ENCODE data around the gene NTN5.

NTN5 gene

GRCh38 chr19:48671446-48671995, 1.3 kb downstream of the NTN5 start:
- Histone ChIP-seq H3K9ac (ENCODE audit: low read length in 5 of 5) (no peak overlapping the region), H3K27ac (ENCODE audit: low read depth, low read length) (no peak overlapping the region), H3K4me3 (ENCODE audit: low read depth in 1 of 5, low read length in 5 of 5) (no peak overlapping the region), H3K4me1 (ENCODE audit: control insufficient read depth in 5 of 5, insufficient read depth in 5 of 5, low read length in 5 of 5) (peaks cover 1 to 10% (median 7%) of the 10 kb centered on the region in 5 donors), H3K27me3 (ENCODE audit: control insufficient read depth in 5 of 5, insufficient read depth in 4 of 5, low read length in 5 of 5) (peaks cover 0 to 2% (median 0%) of the 10 kb centered on the region in 5 donors), H3K36me3 (ENCODE audit: control insufficient read depth in 5 of 5, insufficient read depth in 5 of 5, low read length in 5 of 5) (no peaks in the 10 kb centered on the region), H3K9me3 (ENCODE audit: control insufficient read depth in 5 of 5, low read length in 5 of 5) (no peaks in the 10 kb centered on the region)

DNA sequence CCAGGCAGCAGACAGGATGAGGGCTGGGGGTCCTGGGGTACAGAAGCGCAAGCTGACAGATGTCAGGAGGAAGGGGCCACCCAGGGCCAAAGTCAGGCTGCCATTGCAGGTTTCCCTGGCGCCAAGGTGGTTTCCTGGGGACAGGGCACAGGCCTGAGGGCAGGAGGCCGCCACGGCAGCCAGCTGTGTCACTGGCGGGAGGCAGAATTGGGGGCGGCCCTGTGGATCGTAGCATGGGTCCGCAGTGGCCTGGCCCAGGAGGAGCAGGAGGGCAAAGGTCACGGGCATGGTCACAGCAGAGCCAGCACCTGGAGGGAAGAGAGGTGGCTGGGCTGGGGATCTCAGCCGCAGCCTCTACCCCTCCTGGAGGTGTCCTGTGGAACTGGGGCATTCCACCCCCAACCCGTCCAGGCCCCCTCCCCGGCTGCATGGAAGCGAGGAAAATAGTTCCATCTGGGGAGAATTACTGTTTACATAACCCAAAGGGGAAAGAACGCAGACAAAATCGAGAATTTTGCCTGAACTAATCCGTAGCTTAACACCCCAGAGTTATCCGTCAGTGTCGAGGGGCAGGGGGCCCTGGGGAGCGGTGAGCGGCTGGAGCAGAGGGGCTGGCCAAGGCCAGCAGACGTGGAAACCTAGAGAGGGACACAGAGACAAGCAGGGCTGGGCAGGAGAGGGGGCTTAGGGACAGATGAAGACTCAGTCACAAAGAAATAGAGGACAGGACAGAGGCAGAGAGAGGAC, 1.9 kb downstream of the NTN5 start:
- H3K27ac ChIP-seq (ENCODE audit: low read depth, low read length), result no peak overlapping the region
- H3K9ac ChIP-seq (ENCODE audit: low read length in 5 of 5), result no peak overlapping the region
- no peak overlapping the region for H3K4me3 ChIP-seq (ENCODE audit: low read depth in 1 of 5, low read length in 5 of 5)
- no peaks in the 10 kb centered on the region for H3K9me3 ChIP-seq (ENCODE audit: control insufficient read depth in 5 of 5, low read length in 5 of 5)
- peaks cover 0 to 2% (median 0%) of the 10 kb centered on the region in 5 donors for H3K27me3 ChIP-seq (ENCODE audit: control insufficient read depth in 5 of 5, insufficient read depth in 4 of 5, low read length in 5 of 5)
- H3K4me1 ChIP-seq (ENCODE audit: control insufficient read depth in 5 of 5, insufficient read depth in 5 of 5, low read length in 5 of 5), result peaks cover 1 to 9% (median 7%) of the 10 kb centered on the region in 5 donors
- no peaks in the 10 kb centered on the region for H3K36me3 ChIP-seq (ENCODE audit: control insufficient read depth in 5 of 5, insufficient read depth in 5 of 5, low read length in 5 of 5)

DNA sequence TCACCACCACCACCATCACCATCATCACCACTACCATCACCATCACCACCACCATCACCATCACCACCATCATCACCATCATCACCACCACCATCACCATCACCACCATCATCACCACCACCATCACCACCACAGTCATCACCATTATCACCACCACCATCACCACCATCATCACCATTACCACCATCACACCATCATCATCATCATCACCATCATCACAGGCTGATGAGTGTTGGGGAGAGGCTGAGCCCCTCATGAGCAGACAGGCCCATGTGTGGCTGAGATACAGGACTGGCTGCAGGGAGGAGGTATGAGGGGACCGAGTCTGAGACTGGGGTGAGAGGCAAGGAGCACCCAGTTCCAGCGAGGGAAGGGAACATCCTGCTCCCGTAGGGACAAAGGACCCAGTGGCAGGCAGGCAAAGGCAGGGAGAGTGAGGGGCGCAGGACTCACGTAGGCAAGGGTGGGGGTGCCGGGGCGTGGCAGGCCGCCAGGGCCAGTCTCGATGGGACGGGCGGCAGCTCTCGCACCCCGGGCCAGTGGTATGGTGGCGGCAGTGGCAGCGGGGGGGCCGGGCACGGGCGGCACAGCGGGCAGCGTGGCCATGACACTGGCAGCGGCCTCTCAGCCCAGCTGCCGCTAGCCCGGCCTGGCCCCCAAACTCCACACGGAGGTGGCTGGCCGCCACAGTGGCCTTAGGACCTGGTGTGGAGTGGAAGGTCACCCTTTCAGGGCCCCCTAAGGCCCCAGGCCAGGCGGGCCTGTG, 2.7 kb downstream of the NTN5 start:
- H3K9ac ChIP-seq (ENCODE audit: low read length in 5 of 5), result no peak overlapping the region
- peaks cover 0 to 2% (median 1%) of the 10 kb centered on the region in 5 donors for H3K4me1 ChIP-seq (ENCODE audit: control insufficient read depth in 5 of 5, insufficient read depth in 5 of 5, low read length in 5 of 5)
- H3K9me3 ChIP-seq (ENCODE audit: control insufficient read depth in 5 of 5, low read length in 5 of 5), result no peaks in the 10 kb centered on the region
- no peak overlapping the region for H3K27ac ChIP-seq (ENCODE audit: low read depth, low read length)
- H3K4me3 ChIP-seq (ENCODE audit: low read depth in 1 of 5, low read length in 5 of 5), result no peak overlapping the region
- H3K36me3 ChIP-seq (ENCODE audit: control insufficient read depth in 5 of 5, insufficient read depth in 5 of 5, low read length in 5 of 5), result no peaks in the 10 kb centered on the region
- H3K27me3 ChIP-seq (ENCODE audit: control insufficient read depth in 5 of 5, insufficient read depth in 4 of 5, low read length in 5 of 5), result peaks cover 0 to 2% (median 0%) of the 10 kb centered on the region in 5 donors

- Histone ChIP-seq H3K27ac (ENCODE audit: low read depth, low read length) (no peak overlapping the region), H3K9me3 (ENCODE audit: control insufficient read depth in 5 of 5, low read length in 5 of 5) (no peaks in the 10 kb centered on the region), H3K4me3 (ENCODE audit: low read depth in 1 of 5, low read length in 5 of 5) (no peak overlapping the region), H3K36me3 (ENCODE audit: control insufficient read depth in 5 of 5, insufficient read depth in 5 of 5, low read length in 5 of 5) (no peaks in the 10 kb centered on the region), H3K27me3 (ENCODE audit: control insufficient read depth in 5 of 5, insufficient read depth in 4 of 5, low read length in 5 of 5) (peaks cover 0 to 2% (median 0%) of the 10 kb centered on the region in 5 donors), H3K4me1 (ENCODE audit: control insufficient read depth in 5 of 5, insufficient read depth in 5 of 5, low read length in 5 of 5) (no peaks in the 10 kb centered on the region), H3K9ac (ENCODE audit: low read length in 5 of 5) (no peak overlapping the region)
These were observed 4.1 kb downstream of the NTN5 start for GRCh38 chr19:48668761-48669160.

- Histone ChIP-seq H3K4me1 (ENCODE audit: control insufficient read depth in 5 of 5, insufficient read depth in 5 of 5, low read length in 5 of 5) (no peaks in the 10 kb centered on the region), H3K27me3 (ENCODE audit: control insufficient read depth in 5 of 5, insufficient read depth in 4 of 5, low read length in 5 of 5) (peaks cover 0 to 2% (median 0%) of the 10 kb centered on the region in 5 donors), H3K27ac (ENCODE audit: low read depth, low read length) (no peak overlapping the region), H3K9me3 (ENCODE audit: control insufficient read depth in 5 of 5, low read length in 5 of 5) (no peaks in the 10 kb centered on the region), H3K36me3 (ENCODE audit: control insufficient read depth in 5 of 5, insufficient read depth in 5 of 5, low read length in 5 of 5) (no peaks in the 10 kb centered on the region), H3K9ac (ENCODE audit: low read length in 5 of 5) (no peak overlapping the region), H3K4me3 (ENCODE audit: low read depth in 1 of 5, low read length in 5 of 5) (no peak overlapping the region)
These were observed 4.5 kb downstream of the NTN5 start for GRCh38 chr19:48668332-48668731.

DNA sequence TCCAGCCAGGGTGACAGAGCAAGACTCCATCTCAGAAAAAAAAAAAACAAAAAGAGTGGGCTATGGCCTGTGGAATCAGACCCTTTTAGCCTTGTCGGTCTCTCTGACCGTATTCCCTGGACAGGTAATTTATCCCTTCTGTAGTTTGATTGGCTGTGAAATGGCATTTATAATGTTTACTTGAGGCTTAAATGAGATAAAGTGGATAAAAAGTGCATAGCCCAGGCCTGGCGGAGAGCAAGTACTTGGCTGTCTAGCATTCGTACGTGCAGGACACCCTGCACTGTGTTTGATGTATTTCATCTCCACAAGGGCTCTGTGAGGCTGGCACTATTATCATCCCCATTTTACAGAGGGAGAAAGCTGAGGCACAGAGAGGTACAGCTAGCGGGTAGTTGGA, 7.0 kb downstream of the NTN5 start:
- Histone ChIP-seq H3K4me1 (ENCODE audit: control insufficient read depth in 5 of 5, insufficient read depth in 5 of 5, low read length in 5 of 5) (peaks cover 2 to 8% (median 5%) of the 10 kb centered on the region in 5 donors), H3K9me3 (ENCODE audit: control insufficient read depth in 5 of 5, low read length in 5 of 5) (no peaks in the 10 kb centered on the region), H3K4me3 (ENCODE audit: low read depth in 1 of 5, low read length in 5 of 5) (no peak overlapping the region), H3K9ac (ENCODE audit: low read length in 5 of 5) (no peak overlapping the region), H3K36me3 (ENCODE audit: control insufficient read depth in 5 of 5, insufficient read depth in 5 of 5, low read length in 5 of 5) (no peaks in the 10 kb centered on the region), H3K27me3 (ENCODE audit: control insufficient read depth in 5 of 5, insufficient read depth in 4 of 5, low read length in 5 of 5) (no peaks in the 10 kb centered on the region), H3K27ac (ENCODE audit: low read depth, low read length) (no peak overlapping the region)

- Histone ChIP-seq H3K27ac (ENCODE audit: low read depth, low read length) (no peak overlapping the region), H3K4me3 (ENCODE audit: low read depth in 1 of 5, low read length in 5 of 5) (no peak overlapping the region), H3K36me3 (ENCODE audit: control insufficient read depth in 5 of 5, insufficient read depth in 5 of 5, low read length in 5 of 5) (no peaks in the 10 kb centered on the region), H3K27me3 (ENCODE audit: control insufficient read depth in 5 of 5, insufficient read depth in 4 of 5, low read length in 5 of 5) (no peaks in the 10 kb centered on the region), H3K4me1 (ENCODE audit: control insufficient read depth in 5 of 5, insufficient read depth in 5 of 5, low read length in 5 of 5) (peaks cover 3 to 10% (median 7%) of the 10 kb centered on the region in 5 donors), H3K9ac (ENCODE audit: low read length in 5 of 5) (no peak overlapping the region), H3K9me3 (ENCODE audit: control insufficient read depth in 5 of 5, low read length in 5 of 5) (no peaks in the 10 kb centered on the region)
These were observed 8.3 kb downstream of the NTN5 start for GRCh38 chr19:48664476-48664875.

- H3K9ac ChIP-seq (ENCODE audit: low read length in 5 of 5), result no peak overlapping the region
- no peaks in the 10 kb centered on the region for H3K9me3 ChIP-seq (ENCODE audit: control insufficient read depth in 5 of 5, low read length in 5 of 5)
- no peaks in the 10 kb centered on the region for H3K36me3 ChIP-seq (ENCODE audit: control insufficient read depth in 5 of 5, insufficient read depth in 5 of 5, low read length in 5 of 5)
- no peaks in the 10 kb centered on the region for H3K27me3 ChIP-seq (ENCODE audit: control insufficient read depth in 5 of 5, insufficient read depth in 4 of 5, low read length in 5 of 5)
- no peak overlapping the region for H3K27ac ChIP-seq (ENCODE audit: low read depth, low read length)
- no peak overlapping the region for H3K4me3 ChIP-seq (ENCODE audit: low read depth in 1 of 5, low read length in 5 of 5)
- H3K4me1 ChIP-seq (ENCODE audit: control insufficient read depth in 5 of 5, insufficient read depth in 5 of 5, low read length in 5 of 5), result peaks cover 3 to 10% (median 7%) of the 10 kb centered on the region in 5 donors
These were observed 9.2 kb downstream of the NTN5 start for GRCh38 chr19:48663667-48664066.

GRCh38 chr19:48661711-48662090, 11.1 kb downstream of the NTN5 start:
- Histone ChIP-seq H3K27me3 (ENCODE audit: control insufficient read depth in 5 of 5, insufficient read depth in 4 of 5, low read length in 5 of 5) (no peaks in the 10 kb centered on the region), H3K27ac (ENCODE audit: low read depth, low read length) (no peak overlapping the region), H3K9me3 (ENCODE audit: control insufficient read depth in 5 of 5, low read length in 5 of 5) (no peaks in the 10 kb centered on the region), H3K4me1 (ENCODE audit: control insufficient read depth in 5 of 5, insufficient read depth in 5 of 5, low read length in 5 of 5) (peaks cover 3 to 10% (median 7%) of the 10 kb centered on the region in 5 donors), H3K9ac (ENCODE audit: low read length in 5 of 5) (no peak overlapping the region), H3K36me3 (ENCODE audit: control insufficient read depth in 5 of 5, insufficient read depth in 5 of 5, low read length in 5 of 5) (no peaks in the 10 kb centered on the region), H3K4me3 (ENCODE audit: low read depth in 1 of 5, low read length in 5 of 5) (no peak overlapping the region)

Data from subcutaneous abdominal adipose tissue (tissue), 5 donors.